IMR-90 (cell line): Measurements from ENCODE around the gene PDIA2. TPM values are rescaled to one million over a fixed set of nuclear protein-coding genes. Genes with fewer than 3 reads are reported as not detected.

ENCODE experiments used
- ATAC-seq: fragments of 200-7000 bp; cut with Tn5 transposase; 2 replicates; pipeline ENCODE4 v1.9.1; 2020; ENCODE audit warnings: low read depth, mild to moderate bottlenecking, moderate library complexity
- BruUV-seq: library from RNA; stranded (reverse); fragments of 400-500 nt; replicated peaks from 2 replicates; lab custom pipeline; 2021; lab: Mats Ljungman, UMichigan
- CTCF ChIA-PET: fragments of 300-600 bp; formaldehyde crosslinking; extraction: SDS; loops from one replicate; lab custom pipeline; 2021; ENCODE audit warnings: antibody characterized with exemption; lab: Yijun Ruan, JAX
- POLR2A ChIA-PET: fragments of 300-600 bp; sonication (Branson Sonifier 250); formaldehyde crosslinking; loops from one replicate; lab custom pipeline; 2022; ENCODE audit warnings: antibody characterized with exemption; ENCODE audit not compliant: unreplicated experiment; lab: Charles Lee
- DNase-seq: peaks from one replicate; pipeline ENCODE4 v3.0.0; 2013
- H2AFZ ChIP-seq: replicated peaks from 2 replicates; pipeline ENCODE3; 2013; ENCODE audit warnings: low read length, mild to moderate bottlenecking; ENCODE audit not compliant: poor library complexity
- H2AK5ac ChIP-seq: 2 replicates; pipeline ENCODE4 v1.6.1; 2013; ENCODE audit warnings: low read depth, low read length, inconsistent platforms
- H2AK9ac ChIP-seq: replicated peaks from 2 replicates; pipeline ENCODE3; 2013; ENCODE audit warnings: mild to moderate bottlenecking, low read depth, low read length, moderate library complexity; ENCODE audit not compliant: poor library complexity
- H2BK120ac ChIP-seq: 2 replicates; pipeline ENCODE4 v1.6.1; 2013; ENCODE audit warnings: low read depth, low read length, inconsistent platforms
- H2BK15ac ChIP-seq: 3 replicates; pipeline ENCODE4 v1.6.1; 2013; ENCODE audit warnings: low read depth, low read length, inconsistent platforms
- H2BK20ac ChIP-seq: 2 replicates; pipeline ENCODE4 v1.6.1; 2013; ENCODE audit warnings: low read depth, mild to moderate bottlenecking, inconsistent platforms, low read length, moderate library complexity
- H2BK5ac ChIP-seq: 2 replicates; pipeline ENCODE4 v1.6.1; 2013; ENCODE audit warnings: mild to moderate bottlenecking, low read depth, low read length, inconsistent platforms; ENCODE audit not compliant: poor library complexity, severe bottlenecking
- H3K14ac ChIP-seq: replicated peaks from 2 replicates; pipeline ENCODE4 v1.6.1; 2013; ENCODE audit warnings: low read depth, low read length, inconsistent platforms
- H3K18ac ChIP-seq: 2 replicates; pipeline ENCODE4 v1.6.1; 2013; ENCODE audit warnings: low read depth, low read length, control low read depth
- H3K23ac ChIP-seq: 2 replicates; pipeline ENCODE4 v1.6.1; 2013; ENCODE audit warnings: low read depth, low read length, inconsistent platforms
- H3K27ac ChIP-seq: 2 replicates; pipeline ENCODE4 v1.5.1; 2013; ENCODE audit warnings: mild to moderate bottlenecking, control low read depth, low read length; ENCODE audit not compliant: insufficient read depth
- H3K27me3 ChIP-seq: 2 replicates; pipeline ENCODE4 v1.6.1; 2013; ENCODE audit warnings: low read length; ENCODE audit not compliant: control insufficient read depth, insufficient read depth
- H3K36me3 ChIP-seq: 2 replicates; pipeline ENCODE4 v1.6.1; 2013; ENCODE audit warnings: low read length, mixed read lengths; ENCODE audit not compliant: control insufficient read depth, insufficient read depth
- H3K4ac ChIP-seq: 2 replicates; pipeline ENCODE4 v1.6.1; 2013; ENCODE audit warnings: low read depth, low read length, inconsistent platforms
- H3K4me1 ChIP-seq: 2 replicates; pipeline ENCODE4 v1.6.1; 2013; ENCODE audit warnings: low read length, mixed read lengths; ENCODE audit not compliant: control insufficient read depth, insufficient read depth
- H3K4me2 ChIP-seq: 2 replicates; pipeline ENCODE4 v1.6.1; 2013; ENCODE audit warnings: low read depth, mild to moderate bottlenecking, control low read depth, low read length, moderate library complexity
- H3K4me3 ChIP-seq: 2 replicates; pipeline ENCODE4 v1.5.1; 2013; ENCODE audit warnings: low read depth, mild to moderate bottlenecking, control low read depth, low read length, moderate library complexity; ENCODE audit not compliant: insufficient read depth
- H3K56ac ChIP-seq: 2 replicates; pipeline ENCODE4 v1.6.1; 2013; ENCODE audit warnings: low read length, inconsistent platforms; ENCODE audit not compliant: insufficient read depth; ENCODE audit errors: extremely low read depth
- H3K79me1 ChIP-seq, 2 experiments: 2 replicates each; pipeline ENCODE4 v1.6.1; 2013; ENCODE audit warnings: low read length in 2 of 2, inconsistent platforms in 1 of 2, low read depth in 1 of 2
- H3K9ac ChIP-seq: 2 replicates; pipeline ENCODE4 v1.6.1; 2013; ENCODE audit warnings: low read depth, low read length, control low read depth
- H3K9me1 ChIP-seq: 2 replicates; pipeline ENCODE4 v1.6.1; 2013; ENCODE audit warnings: low read length, inconsistent platforms; ENCODE audit not compliant: insufficient read depth
- H3K9me3 ChIP-seq: 2 replicates; pipeline ENCODE4 v1.6.1; 2013; ENCODE audit warnings: low read length; ENCODE audit not compliant: control insufficient read depth, insufficient read depth
- H4K20me1 ChIP-seq: 2 replicates; pipeline ENCODE4 v1.6.1; 2013; ENCODE audit warnings: low read length, inconsistent platforms; ENCODE audit not compliant: insufficient read depth
- H4K5ac ChIP-seq: 2 replicates; pipeline ENCODE4 v1.6.1; 2013; ENCODE audit warnings: mild to moderate bottlenecking, low read depth, low read length, control low read depth
- H4K8ac ChIP-seq, 2 experiments: 2 replicates each; pipeline ENCODE4 v1.6.1; 2013; ENCODE audit warnings: low read depth in 2 of 2, low read length in 2 of 2, control low read depth in 1 of 2, inconsistent platforms in 1 of 2
- H4K91ac ChIP-seq: 2 replicates; pipeline ENCODE4 v1.6.1; 2013; ENCODE audit warnings: low read depth, low read length, inconsistent platforms; ENCODE audit not compliant: insufficient read depth
- BHLHE40 ChIP-seq: fragments of 150-350 bp; IDR thresholded peaks from 2 replicates; pipeline ENCODE4 v1.6.1; 2016; ENCODE audit warnings: mild to moderate bottlenecking, low read depth, low read length
- CEBPB ChIP-seq: IDR thresholded peaks from 2 replicates; pipeline ENCODE4 v1.6.1; 2012; ENCODE audit warnings: low read depth, low read length, improper control_type of control experiment
- FOS ChIP-seq: fragments of 150-350 bp; IDR thresholded peaks from 2 replicates; pipeline ENCODE4 v1.6.1; 2016; ENCODE audit warnings: low read depth, low read length
- MAZ ChIP-seq: IDR thresholded peaks from 2 replicates; pipeline ENCODE4 v1.6.1; 2012; ENCODE audit warnings: low read depth, mild to moderate bottlenecking, low read length, improper control_type of control experiment, moderate library complexity, borderline replicate concordance
- MXI1 ChIP-seq: IDR thresholded peaks from 2 replicates; pipeline ENCODE4 v1.6.1; 2012; ENCODE audit warnings: low read depth, mild to moderate bottlenecking, low read length, moderate library complexity, borderline replicate concordance
- NFE2L2 ChIP-seq: fragments of 150-350 bp; IDR thresholded peaks from 2 replicates; pipeline ENCODE4 v1.6.1; 2016; ENCODE audit warnings: low read depth, mild to moderate bottlenecking, low read length
- POLR2A ChIP-seq: IDR thresholded peaks from 2 replicates; pipeline ENCODE4 v1.6.1; 2012; ENCODE audit warnings: mild to moderate bottlenecking, low read depth, low read length
- RCOR1 ChIP-seq: IDR thresholded peaks from 2 replicates; pipeline ENCODE4 v1.6.1; 2012; ENCODE audit warnings: mild to moderate bottlenecking, low read length, improper control_type of control experiment; ENCODE audit not compliant: insufficient replicate concordance
- RFX5 ChIP-seq: IDR thresholded peaks from 2 replicates; pipeline ENCODE4 v1.8.0; 2012; ENCODE audit warnings: low read depth, mild to moderate bottlenecking, low read length, moderate library complexity
- SMC3 ChIP-seq: fragments of 150-350 bp; IDR thresholded peaks from 2 replicates; pipeline ENCODE4 v1.6.1; 2016; ENCODE audit warnings: low read depth, mild to moderate bottlenecking, antibody characterized with exemption, low read length, moderate library complexity
- WGBS, 2 experiments: methylation state at CpG; one replicate each; pipeline versions ENCODE4 v1.1.5 to v1.1.7; 2013; ENCODE audit warnings: missing lambda C conversion rate in 2 of 2; ENCODE audit not compliant: insufficient read length in 1 of 2; ENCODE audit errors: extremely low coverage in 2 of 2; 5-methylcytosine and 5-hydroxymethylcytosine counted together
- dilution Hi-C: fragments of 300-500 bp; cut with HindIII; formaldehyde crosslinking; loops from one replicate; pipeline ENCODE4 v1.14.3; 2018; ENCODE audit warnings: low sequenced_read_pairs; ENCODE audit not compliant: unreplicated experiment
- in situ Hi-C: fragments of 300-500 bp; cut with MboI; formaldehyde crosslinking; loops from 3 replicates; pipeline ENCODE4 v1.14.3; 2019; ENCODE audit warnings: low sequenced_read_pairs, inconsistent platforms, mixed read lengths
- intact Hi-C: fragments of 100-400 bp; cut with micrococcal nuclease; formaldehyde crosslinking; loops from 2 replicates; pipeline ENCODE4 v1.10.0; 2022
- polyA plus RNA-seq, 3 experiments: library from polyadenylated mRNA; depleted of rRNA; stranded (reverse); fragments of >200 nt; gene quantifications; 2 replicates each; pipeline ENCODE4 v1.2.3, GENCODE V29; 2012; ENCODE audit warnings: low replicate concordance in 1 of 3
- total RNA-seq: library from RNA; depleted of rRNA; stranded (reverse); fragments of >200 nt; gene quantifications from 2 replicates; pipeline ENCODE4 v1.2.3, GENCODE V29; 2012

PDIA2 gene
- total and polyA plus RNA-seq, 2 of the 4 experiments (the other 2 are of a cell fraction): 0.17 TPM; not detected in 1

DNA sequence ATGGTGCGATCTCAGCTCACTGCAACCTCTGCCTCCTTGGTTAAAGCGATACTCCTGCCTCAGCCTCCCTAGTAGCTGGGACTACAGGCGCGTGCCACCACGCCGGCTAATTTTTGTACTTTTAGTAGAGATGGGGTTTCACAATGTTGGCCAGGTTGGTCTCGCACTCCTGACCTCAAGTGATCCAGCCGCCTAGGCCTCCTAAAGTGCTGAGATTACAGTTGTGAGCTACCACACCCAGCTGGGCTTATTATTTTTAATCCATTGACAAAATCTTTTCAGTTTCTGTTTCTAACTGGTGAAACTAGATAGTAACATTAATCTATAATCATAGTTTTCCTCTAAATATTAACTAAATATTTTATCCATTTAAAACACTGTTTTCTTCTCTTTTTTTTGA, 42.4 kb upstream of the PDIA2 start:
- Histone ChIP-seq H3K4me2 (no peak overlapping the region), H2AK9ac (no peak overlapping the region), H3K4ac (no peak overlapping the region), H2BK120ac (no peak overlapping the region), H3K9ac (no peak overlapping the region), H3K9me3 (no peaks in the 10 kb centered on the region), H2AFZ (no peak overlapping the region), H4K91ac (no peak overlapping the region), H3K56ac (no peak overlapping the region), H4K5ac (no peak overlapping the region), H4K20me1 (peaks cover 12% of the 10 kb centered on the region; the same call in 1 of the 2 replicates), H2BK20ac (no peak overlapping the region), H2BK15ac (no peak overlapping the region), H3K27ac (no peak overlapping the region), H3K79me1 (peaks cover 26 to 47% of the 10 kb centered on the region in 2 experiments), H3K18ac (no peak overlapping the region), H3K27me3 (no peaks in the 10 kb centered on the region), H3K4me3 (no peak overlapping the region), H3K4me1 (peaks cover 4% of the 10 kb centered on the region), H3K36me3 (no peaks in the 10 kb centered on the region), H4K8ac (no peak overlapping the region), H3K14ac (no peak overlapping the region), H2AK5ac (no peak overlapping the region), H2BK5ac (no peak overlapping the region), H3K9me1 (0 out of 2 replicates have a peak, but pooled peaks cover 8% of the 10 kb centered on the region), H3K23ac (no peak overlapping the region)
- TF ChIP-seq CEBPB (no peak), BHLHE40 (no peak), MAZ (no peak), SMC3 (no peak), FOS (no peak), RFX5 (no peak), MXI1 (no peak), NFE2L2 (no peak), POLR2A (no peak), RCOR1 (no peak)
- no TSS peak for BruUV-seq
- POLR2A ChIA-PET: no interaction called here
- ATAC-seq (no peak), DNase-seq (no peak)
- intact Hi-C loops (loop anchor here (5.0 kb wide), 1 partner anchor 92 kb away; no protein-coding TSS in a partner anchor), in situ Hi-C loops (no loop called here), dilution Hi-C loops (no loop called here)
- CTCF ChIA-PET: interaction anchor here (1.3 to 1.6 kb wide), 2 partner anchors 13 to 133 kb away, joined by 3 to 5 read pairs; no protein-coding TSS in a partner anchor
- no CpG with 5 or more reads among the region's 8 CpGs for whole genome bisulfite sequencing, 2 experiments
